RWPE2 (cell line): ENCODE data around the gene DTWD2.

Experiments
- ATAC-seq: fragments of 200-7000 bp; cut with Tn5 transposase; 3 replicates; pipeline ENCODE4 v1.9.1; 2021; ENCODE audit warnings: low read depth
- DNase-seq: peaks from one replicate; pipeline ENCODE4 v3.0.0-alpha.2; 2020; ENCODE audit warnings: low spot score
- H3K27ac ChIP-seq: fragments of 450-650 bp; 2 replicates; pipeline ENCODE4 v1.5.1; 2017; ENCODE audit warnings: mild to moderate bottlenecking; ENCODE audit not compliant: poor library complexity, severe bottlenecking
- H3K27me3 ChIP-seq: fragments of 250-450 bp; sonication (Bioruptor Pico); 2 replicates; pipeline ENCODE4 v1.5.1; 2021; ENCODE audit warnings: mild to moderate bottlenecking, moderate library complexity; ENCODE audit not compliant: insufficient read depth, poor library complexity, severe bottlenecking
- H3K36me3 ChIP-seq: fragments of 250-450 bp; sonication (Bioruptor Pico); 2 replicates; pipeline ENCODE4 v1.5.1; 2020; ENCODE audit warnings: low read depth, mild to moderate bottlenecking, moderate library complexity
- H3K4me1 ChIP-seq: fragments of 250-450 bp; sonication (Bioruptor Pico); 2 replicates; pipeline ENCODE4 v1.5.1; 2021; ENCODE audit warnings: mild to moderate bottlenecking, moderate library complexity; ENCODE audit not compliant: insufficient read depth, poor library complexity, severe bottlenecking
- H3K4me3 ChIP-seq: fragments of 250-450 bp; sonication (Bioruptor Pico); 2 replicates; pipeline ENCODE4 v1.5.1; 2021; ENCODE audit warnings: mild to moderate bottlenecking, moderate library complexity; ENCODE audit not compliant: severe bottlenecking
- H3K9me3 ChIP-seq: fragments of 250-450 bp; sonication (Bioruptor Pico); 2 replicates; pipeline ENCODE4 v1.5.1; 2021; ENCODE audit warnings: mild to moderate bottlenecking, moderate library complexity; ENCODE audit not compliant: severe bottlenecking
- CTCF ChIP-seq: fragments of 450-650 bp; IDR thresholded peaks from one replicate; pipeline ENCODE4 v1.5.1; 2017; ENCODE audit warnings: mild to moderate bottlenecking, moderate library complexity; ENCODE audit not compliant: poor library complexity, severe bottlenecking

Gene DTWD2

GRCh38 chr5:119032656-119033055 is 44.3 kb upstream of the DTWD2 start:
- Histone ChIP-seq H3K27ac (no peak overlapping the region), H3K4me1 (peaks cover 11% of the 10 kb centered on the region), H3K36me3 (no peaks in the 10 kb centered on the region), H3K4me3 (no peak overlapping the region), H3K9me3 (no peaks in the 10 kb centered on the region), H3K27me3 (no peaks in the 10 kb centered on the region)
- no peak for TF ChIP-seq CTCF
- ATAC-seq = no peak
- DNase-seq = no peak

DNA sequence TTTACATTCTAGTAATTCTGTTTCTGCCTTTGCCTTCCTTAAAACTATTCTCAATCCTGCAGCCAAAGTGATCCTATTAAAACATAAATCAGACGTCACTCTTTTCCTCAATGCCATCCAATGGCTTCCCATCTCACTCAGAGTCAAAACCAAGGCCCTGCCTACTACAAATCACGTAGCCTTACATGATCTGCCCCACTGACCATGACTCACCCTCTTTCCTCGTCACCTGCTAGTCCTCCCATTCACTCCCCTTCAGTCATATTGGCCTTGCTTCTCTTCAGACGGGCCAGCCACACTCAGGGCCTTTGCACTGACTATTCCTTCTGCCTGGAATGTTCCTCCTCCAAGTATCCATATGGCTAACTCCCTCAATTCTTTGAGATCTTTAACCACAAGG is 43.6 kb upstream of the DTWD2 start:
- no peaks in the 10 kb centered on the region for H3K27me3 ChIP-seq
- no peak for TF ChIP-seq CTCF
- H3K36me3 ChIP-seq = no peaks in the 10 kb centered on the region
- H3K9me3 ChIP-seq = no peaks in the 10 kb centered on the region
- no peak overlapping the region for H3K4me3 ChIP-seq
- ATAC-seq (no peak), DNase-seq (no peak)
- H3K4me1 ChIP-seq = peaks cover 11% of the 10 kb centered on the region
- no peak overlapping the region for H3K27ac ChIP-seq

DNA sequence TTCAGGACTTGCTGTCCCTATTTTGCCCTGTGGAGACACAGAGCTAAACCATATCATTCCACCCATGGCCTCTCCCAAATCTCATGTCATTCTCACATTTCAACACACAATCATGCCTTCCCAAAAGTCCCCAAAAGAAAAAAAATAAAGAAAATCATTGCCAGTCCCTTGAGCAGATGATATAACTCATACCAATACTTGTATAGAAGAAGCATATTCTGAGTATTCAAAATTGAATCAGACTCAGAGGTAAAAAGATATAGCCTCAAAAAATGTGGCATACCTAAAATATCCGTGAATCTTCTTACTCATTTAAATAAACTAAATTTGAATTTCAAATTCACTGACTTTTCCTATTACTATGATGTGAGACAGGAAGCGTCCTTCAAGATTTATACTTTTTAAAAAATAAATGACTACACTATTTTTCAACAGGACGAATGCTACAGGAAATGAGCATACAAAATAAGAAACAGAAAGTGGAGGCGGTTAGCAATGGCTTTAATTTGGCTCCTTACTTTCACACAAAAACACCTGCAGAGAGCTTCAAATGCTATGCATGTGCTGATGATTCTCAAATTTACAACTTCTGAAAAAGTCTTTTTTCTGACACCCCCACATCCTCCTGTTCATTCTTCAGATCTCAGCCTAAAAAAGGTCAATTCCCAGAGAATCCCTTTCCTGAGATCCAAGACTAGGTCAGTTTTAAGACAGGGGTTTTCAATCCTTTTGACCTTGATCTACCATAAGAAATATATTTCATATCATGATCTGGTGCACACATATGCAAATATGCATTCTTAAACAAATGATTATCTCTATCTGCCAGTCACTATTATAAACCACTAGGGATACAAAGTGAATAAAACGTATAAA is 42.9 kb upstream of the DTWD2 start:
- H3K4me3 ChIP-seq = no peak overlapping the region
- DNase-seq = no peak
- peaks cover 7% of the 10 kb centered on the region for H3K4me1 ChIP-seq
- H3K27me3 ChIP-seq = no peaks in the 10 kb centered on the region
- no peak for TF ChIP-seq CTCF
- H3K27ac ChIP-seq = no peak overlapping the region
- ATAC-seq = no peak
- H3K9me3 ChIP-seq = no peaks in the 10 kb centered on the region
- no peaks in the 10 kb centered on the region for H3K36me3 ChIP-seq

- H3K36me3 ChIP-seq = no peaks in the 10 kb centered on the region
- no peak for ATAC-seq
- H3K27ac ChIP-seq = no peak overlapping the region
- DNase-seq = no peak
- no peak for TF ChIP-seq CTCF
- no peaks in the 10 kb centered on the region for H3K4me1 ChIP-seq
- H3K9me3 ChIP-seq = no peaks in the 10 kb centered on the region
- H3K27me3 ChIP-seq = no peaks in the 10 kb centered on the region
- H3K4me3 ChIP-seq = no peak overlapping the region
Measured at GRCh38 chr5:119028575-119028974, 40.2 kb upstream of the DTWD2 start.

GRCh38 chr5:119022773-119023172 is 34.4 kb upstream of the DTWD2 start:
- DNase-seq = no peak
- H3K27ac ChIP-seq = no peak overlapping the region
- no peaks in the 10 kb centered on the region for H3K27me3 ChIP-seq
- no peak for TF ChIP-seq CTCF
- H3K4me1 ChIP-seq = peaks cover 6% of the 10 kb centered on the region
- H3K9me3 ChIP-seq = no peaks in the 10 kb centered on the region
- H3K36me3 ChIP-seq = no peaks in the 10 kb centered on the region
- H3K4me3 ChIP-seq = no peak overlapping the region
- no peak for ATAC-seq
